ENCODE results near the gene SRSF10. TPM values are rescaled to one million over a fixed set of nuclear protein-coding genes. Genes with fewer than 3 reads are reported as not detected.

SRSF10 gene
- 10 to 100 TPM; 53.6 to 89.7 (median 56.6) TPM for total RNA-seq

DNA sequence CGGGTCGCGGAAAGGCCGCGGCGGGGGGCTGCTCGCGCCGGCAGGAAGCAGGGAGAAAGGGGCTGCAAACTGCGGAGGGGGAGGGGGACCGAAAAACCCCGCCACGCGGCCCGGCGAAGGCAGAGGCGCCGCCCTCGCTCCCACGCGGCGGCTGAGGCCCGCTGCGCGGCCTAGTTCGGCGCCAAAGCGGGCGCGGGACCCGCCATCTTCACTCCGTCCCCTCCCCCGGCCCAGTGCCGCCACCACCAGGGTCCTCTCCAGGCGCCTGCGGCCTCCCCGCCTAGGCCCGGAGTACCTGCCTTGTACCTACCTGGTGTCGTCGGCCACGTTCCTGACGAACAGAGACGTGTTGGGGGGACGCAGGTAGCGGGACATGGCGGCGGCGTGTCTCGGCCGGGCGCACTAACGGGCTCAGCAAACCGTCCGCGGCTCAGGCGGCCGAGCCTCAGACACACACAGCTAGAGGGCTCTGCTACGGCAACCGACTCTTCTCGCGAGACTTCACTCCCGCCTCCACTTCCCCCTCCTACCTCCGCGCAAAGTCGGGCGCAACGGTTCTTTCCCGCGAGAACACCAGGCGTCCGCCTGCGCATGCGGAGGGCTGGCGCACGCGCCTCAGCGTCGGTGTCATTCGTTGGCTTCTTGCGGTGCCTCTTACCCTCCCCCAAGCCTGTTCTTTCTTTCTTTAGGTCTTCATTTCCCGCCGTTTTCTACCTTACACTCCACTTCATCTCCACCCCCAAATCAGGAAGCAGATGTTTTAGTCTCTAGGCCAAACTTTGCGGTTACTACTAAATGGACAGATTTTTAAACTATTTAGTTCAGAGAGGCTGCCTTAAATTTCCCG is at the start of gene SRSF10:
SRSF10 (minus strand) TSS at position 447 of the 847 bp plus-strand sequence; CDS start at position 375, 72 bp downstream.
- intact Hi-C loops (cut with DNase I), result loop anchor here (5.0 kb wide), 1 partner anchor 37 kb away; no protein-coding TSS in a partner anchor
- Histone ChIP-seq H3K27ac (replicated peaks in 1 of 4) (peak within 1 kb of the TSS; percentile 92 to 98 (median 97)), H3K9me3 (no peaks in the 10 kb centered on the region), H3K36me3 (no peaks in the 10 kb centered on the region), H3K4me1 (peaks cover 48 to 64% (median 56%) of the 10 kb centered on the region in 4 donors), H3K4me3 (peak within 1 kb of the TSS; percentile 69 to 94 (median 88)), H3K27me3 (no peaks in the 10 kb centered on the region)
- DNase-seq (ENCODE audit: extremely low spot score), result peak; percentile 99
- TF ChIP-seq POLR2A (IDR thresholded peaks at IDR 0.05; ENCODE audit: low read depth), result peak; percentile 98
- TF ChIP-seq, protein P1, sequence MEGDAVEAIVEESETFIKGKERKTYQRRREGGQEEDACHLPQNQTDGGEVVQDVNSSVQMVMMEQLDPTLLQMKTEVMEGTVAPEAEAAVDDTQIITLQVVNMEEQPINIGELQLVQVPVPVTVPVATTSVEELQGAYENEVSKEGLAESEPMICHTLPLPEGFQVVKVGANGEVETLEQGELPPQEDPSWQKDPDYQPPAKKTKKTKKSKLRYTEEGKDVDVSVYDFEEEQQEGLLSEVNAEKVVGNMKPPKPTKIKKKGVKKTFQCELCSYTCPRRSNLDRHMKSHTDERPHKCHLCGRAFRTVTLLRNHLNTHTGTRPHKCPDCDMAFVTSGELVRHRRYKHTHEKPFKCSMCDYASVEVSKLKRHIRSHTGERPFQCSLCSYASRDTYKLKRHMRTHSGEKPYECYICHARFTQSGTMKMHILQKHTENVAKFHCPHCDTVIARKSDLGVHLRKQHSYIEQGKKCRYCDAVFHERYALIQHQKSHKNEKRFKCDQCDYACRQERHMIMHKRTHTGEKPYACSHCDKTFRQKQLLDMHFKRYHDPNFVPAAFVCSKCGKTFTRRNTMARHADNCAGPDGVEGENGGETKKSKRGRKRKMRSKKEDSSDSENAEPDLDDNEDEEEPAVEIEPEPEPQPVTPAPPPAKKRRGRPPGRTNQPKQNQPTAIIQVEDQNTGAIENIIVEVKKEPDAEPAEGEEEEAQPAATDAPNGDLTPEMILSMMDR (IDR thresholded peaks at IDR 0.05), result peak; percentile 49 to 72 (median 57)
- TF ChIP-seq POLR2AphosphoS5 (IDR thresholded peaks at IDR 0.05), result peak; percentile 97 to 100
- TF ChIP-seq EP300 (IDR thresholded peaks at IDR 0.05), result no peak
- WGBS, result 1% methylated on average over 32 of the region's 84 CpGs

DNA sequence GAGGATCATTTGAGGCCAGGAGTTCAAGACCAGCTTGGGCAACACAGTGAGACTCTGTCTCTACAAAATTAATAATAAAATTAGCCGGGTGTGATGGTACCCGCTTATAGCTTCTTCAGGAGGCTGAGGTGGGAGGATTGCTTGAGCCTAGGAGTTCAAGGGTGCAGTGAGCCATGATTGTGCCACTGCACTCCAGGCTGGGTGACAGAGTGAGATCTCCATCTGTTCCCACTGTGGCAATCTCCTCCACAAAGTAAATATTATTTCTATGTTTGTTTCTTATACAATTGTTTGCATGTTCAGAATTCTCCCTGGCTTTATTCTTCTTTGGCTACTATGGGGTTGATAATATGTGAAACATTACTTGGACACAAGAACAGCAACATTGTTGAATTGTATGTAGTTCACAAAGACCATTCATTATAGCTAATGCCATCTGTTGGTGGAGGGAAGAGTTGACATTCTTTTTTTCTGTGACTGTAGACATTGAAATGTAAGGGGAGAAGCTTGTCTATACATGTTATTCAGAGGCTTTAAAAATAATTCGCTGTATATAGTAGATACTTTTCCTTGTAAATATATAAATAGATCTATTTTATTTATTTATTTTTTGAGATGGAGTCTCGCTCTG is 47.8 kb upstream of the SRSF10 start:
- H3K27ac ChIP-seq (replicated peaks in 1 of 4), result no peak overlapping the region
- WGBS, result 83% methylated on average over 4 of the region's 4 CpGs

DNA sequence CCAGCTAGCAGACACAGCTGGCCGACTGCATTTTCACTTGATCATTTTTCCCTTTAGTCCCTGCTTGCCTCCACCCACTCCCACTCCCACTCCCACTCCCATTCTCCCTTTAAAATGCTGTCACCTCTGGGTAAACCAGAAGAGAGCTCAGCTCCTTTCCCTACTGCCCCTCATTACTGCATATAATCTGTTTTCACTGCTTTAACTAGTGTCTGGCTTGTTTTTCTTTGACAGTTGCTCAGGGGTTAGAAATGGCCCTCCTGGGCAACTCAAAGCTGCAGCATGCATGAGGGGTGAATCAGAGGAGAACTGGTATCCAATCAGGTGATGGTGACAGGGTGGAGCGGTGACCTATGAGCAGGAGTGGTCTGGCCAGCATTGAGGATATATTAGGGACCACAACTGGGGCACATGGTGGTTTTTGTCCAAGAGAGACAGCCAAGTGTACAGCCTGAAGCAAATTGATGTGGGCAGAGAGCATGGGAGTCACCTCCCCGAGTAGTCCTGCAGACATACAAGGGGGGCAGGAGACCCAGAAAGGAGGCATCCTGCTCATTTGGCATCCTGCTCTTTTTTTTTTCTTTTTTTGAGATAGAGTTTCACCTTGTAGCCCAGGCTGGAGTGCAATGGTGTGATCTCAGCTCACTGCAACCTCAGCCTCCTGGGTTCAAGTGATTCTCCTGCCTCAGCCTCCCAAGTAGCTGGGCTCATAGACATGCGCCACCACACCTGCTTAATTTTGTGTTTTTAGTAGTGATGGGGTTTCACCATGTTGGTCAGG is 42.6 kb upstream of the SRSF10 start:
- 76% methylated on average over 4 of the region's 4 CpGs for WGBS
- Histone ChIP-seq H3K27me3 (no peaks in the 10 kb centered on the region), H3K4me3 (no peak overlapping the region), H3K27ac (replicated peaks in 1 of 4) (peak overlapping the region; percentile 56 to 93 (median 92)), H3K36me3 (no peaks in the 10 kb centered on the region), H3K4me1 (peaks cover 40 to 58% (median 56%) of the 10 kb centered on the region in 4 donors), H3K9me3 (no peaks in the 10 kb centered on the region)
- TF ChIP-seq POLR2AphosphoS5 (IDR thresholded peaks at IDR 0.05) (peak; percentile 13 to 57), POLR2A (IDR thresholded peaks at IDR 0.05; ENCODE audit: low read depth) (no peak)
- DNase-seq (ENCODE audit: extremely low spot score), result no peak
- intact Hi-C loops (cut with DNase I), result no loop called here

More for the DNA sequence above, 47.8 kb upstream of the SRSF10 start:
- Histone ChIP-seq H3K4me1 (peaks cover 0 to 13% (median 11%) of the 10 kb centered on the region in 4 donors), H3K36me3 (no peaks in the 10 kb centered on the region), H3K4me3 (no peak overlapping the region), H3K27me3 (no peaks in the 10 kb centered on the region), H3K9me3 (no peaks in the 10 kb centered on the region)
- DNase-seq (ENCODE audit: extremely low spot score), result no peak
- intact Hi-C loops (cut with DNase I), result loop anchor here (2.0 to 5.0 kb wide), 2 partner anchors 69 to 161 kb away; partner anchors contain the start of genes FUCA1 and PNRC2
- TF ChIP-seq, protein P1 (IDR thresholded peaks at IDR 0.05), result peak; percentile 67 to 69 (median 67)
- TF ChIP-seq EP300 (IDR thresholded peaks at IDR 0.05) (no peak), POLR2A (IDR thresholded peaks at IDR 0.05; ENCODE audit: low read depth) (no peak), POLR2AphosphoS5 (IDR thresholded peaks at IDR 0.05) (peak in 1 of 2 donors; percentile 29)

DNA sequence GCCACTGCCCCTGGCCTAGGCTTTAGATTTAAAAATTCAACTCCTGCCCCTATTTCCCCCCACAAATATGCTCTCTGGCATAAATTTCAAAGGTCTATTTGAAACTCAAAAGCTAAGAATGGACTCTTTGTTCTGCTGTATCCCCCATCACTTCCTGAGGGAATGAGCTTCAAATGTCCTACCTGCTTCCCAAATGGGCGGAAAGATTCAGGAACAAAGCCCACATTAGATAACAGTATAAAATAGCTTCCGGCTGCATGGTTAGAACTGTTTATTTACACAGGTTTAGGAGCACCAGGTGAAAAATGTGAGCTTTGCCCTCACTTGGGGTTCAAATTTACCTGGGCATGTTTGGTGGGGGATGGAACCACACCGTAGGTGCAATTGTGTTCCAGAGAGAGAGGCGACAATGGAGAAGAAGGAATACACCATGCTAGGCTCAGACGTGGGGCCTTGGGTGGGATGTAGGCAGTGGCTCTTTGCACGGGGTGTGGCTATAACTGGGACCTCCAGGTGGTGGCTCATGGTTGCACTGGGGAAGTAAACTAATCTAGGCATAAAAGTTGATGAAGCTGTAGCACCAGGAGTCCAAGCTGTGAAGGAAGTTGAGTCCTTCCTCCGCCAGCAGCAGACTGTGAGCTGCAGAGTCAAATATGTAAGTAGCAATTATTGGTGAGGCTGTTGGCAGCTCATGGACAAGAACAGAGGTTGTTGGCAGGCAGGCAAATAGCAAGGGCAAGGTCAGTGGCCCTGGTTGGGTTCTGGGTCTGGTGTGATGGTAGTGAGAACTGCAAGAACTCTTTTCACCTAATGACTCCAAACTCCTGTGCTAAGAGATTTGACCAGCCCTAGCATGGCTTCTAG is 41.5 kb upstream of the SRSF10 start:
- H3K27me3 ChIP-seq, result no peaks in the 10 kb centered on the region
- H3K4me1 ChIP-seq, result peaks cover 52 to 67% (median 65%) of the 10 kb centered on the region in 4 donors
- peak overlapping the region; percentile 89 to 93 (median 92) for H3K27ac ChIP-seq (replicated peaks in 1 of 4)
- no peaks in the 10 kb centered on the region for H3K36me3 ChIP-seq
- no peak for DNase-seq (ENCODE audit: extremely low spot score)
- H3K4me3 ChIP-seq, result no peak overlapping the region
- no peak for TF ChIP-seq POLR2AphosphoS5 (IDR thresholded peaks at IDR 0.05)
- no peak for TF ChIP-seq POLR2A (IDR thresholded peaks at IDR 0.05; ENCODE audit: low read depth)
- TF ChIP-seq EP300 (IDR thresholded peaks at IDR 0.05), result no peak
- TF ChIP-seq, protein P1 (IDR thresholded peaks at IDR 0.05), result no peak
- whole genome bisulfite sequencing, result 82% methylated on average over 7 of the region's 7 CpGs
- intact Hi-C loops (cut with DNase I), result no loop called here
- H3K9me3 ChIP-seq, result no peaks in the 10 kb centered on the region

All from esophagus muscularis mucosa (tissue), 4 donors.